Measurements from ENCODE around the gene KCNN3.

DNA sequence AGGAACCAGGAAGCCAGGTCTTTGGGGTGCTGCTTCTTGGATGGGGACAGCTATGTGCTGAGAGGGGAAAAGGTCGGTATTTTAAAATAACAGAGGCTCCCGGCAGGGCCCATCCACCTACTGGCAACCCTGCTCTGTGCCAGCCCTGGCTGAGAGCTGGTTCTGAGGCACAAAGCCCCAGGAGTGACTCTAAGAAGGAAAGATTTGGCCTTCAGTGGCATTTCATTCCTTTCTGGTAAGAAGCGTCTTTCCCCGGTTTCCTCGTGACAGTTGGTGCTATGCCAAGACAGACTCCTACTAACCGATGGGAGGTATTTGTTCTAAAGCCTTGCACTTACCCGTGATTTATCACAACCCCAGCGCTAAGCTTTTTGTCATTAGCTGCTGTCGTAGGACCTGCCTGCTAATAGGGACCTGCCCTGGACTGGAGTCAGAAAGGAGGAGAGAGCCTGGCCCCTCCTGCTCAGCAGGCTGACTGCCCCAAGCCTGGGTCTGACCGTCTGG, 139.0 kb downstream of the KCNN3 start:
- TF ChIP-seq, protein P1, sequence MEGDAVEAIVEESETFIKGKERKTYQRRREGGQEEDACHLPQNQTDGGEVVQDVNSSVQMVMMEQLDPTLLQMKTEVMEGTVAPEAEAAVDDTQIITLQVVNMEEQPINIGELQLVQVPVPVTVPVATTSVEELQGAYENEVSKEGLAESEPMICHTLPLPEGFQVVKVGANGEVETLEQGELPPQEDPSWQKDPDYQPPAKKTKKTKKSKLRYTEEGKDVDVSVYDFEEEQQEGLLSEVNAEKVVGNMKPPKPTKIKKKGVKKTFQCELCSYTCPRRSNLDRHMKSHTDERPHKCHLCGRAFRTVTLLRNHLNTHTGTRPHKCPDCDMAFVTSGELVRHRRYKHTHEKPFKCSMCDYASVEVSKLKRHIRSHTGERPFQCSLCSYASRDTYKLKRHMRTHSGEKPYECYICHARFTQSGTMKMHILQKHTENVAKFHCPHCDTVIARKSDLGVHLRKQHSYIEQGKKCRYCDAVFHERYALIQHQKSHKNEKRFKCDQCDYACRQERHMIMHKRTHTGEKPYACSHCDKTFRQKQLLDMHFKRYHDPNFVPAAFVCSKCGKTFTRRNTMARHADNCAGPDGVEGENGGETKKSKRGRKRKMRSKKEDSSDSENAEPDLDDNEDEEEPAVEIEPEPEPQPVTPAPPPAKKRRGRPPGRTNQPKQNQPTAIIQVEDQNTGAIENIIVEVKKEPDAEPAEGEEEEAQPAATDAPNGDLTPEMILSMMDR (IDR thresholded peaks at IDR 0.05): no peak
- TF ChIP-seq ZFX (IDR thresholded peaks at IDR 0.05; ENCODE audit: borderline replicate concordance): no peak
